HG03520 (cell line): ENCODE data around the gene PRR15L.
A peak's percentile ranks its signal among the peaks of the same experiment; 100 is the strongest.
"Not testable (repeated sequence)": the region's sequence is repeated elsewhere in the genome, so short reads cannot be mapped to it uniquely, and the experiment has no call there.

Experiments used
- ATAC-seq: cut with Tn5 transposase; IDR thresholded peaks from one replicate; pipeline ENCODE4 v1.9.1; 2021; ENCODE audit warnings: mild to moderate bottlenecking, moderate library complexity; ENCODE audit not compliant: unreplicated experiment

PRR15L gene

DNA sequence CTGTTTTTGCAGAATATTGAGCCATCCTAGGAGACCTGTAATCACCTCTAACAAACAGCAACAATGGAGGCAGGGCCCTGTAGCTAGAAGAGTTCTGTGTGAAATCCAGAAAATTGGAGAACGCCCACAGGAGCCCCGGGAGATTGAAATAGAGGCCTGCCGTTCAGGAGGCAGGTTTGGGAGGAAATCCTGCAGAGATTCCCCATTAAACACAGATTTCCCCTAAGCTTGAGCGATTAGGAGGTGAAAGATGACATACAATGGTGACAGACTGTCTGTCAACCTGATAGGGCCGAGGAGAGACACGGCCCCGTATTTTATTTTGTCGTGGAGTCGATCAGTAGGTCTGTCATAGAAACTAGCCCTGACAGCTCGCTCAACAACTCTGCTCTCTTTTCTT is 31.5 kb upstream of the PRR15L start:
- no peak for ATAC-seq

DNA sequence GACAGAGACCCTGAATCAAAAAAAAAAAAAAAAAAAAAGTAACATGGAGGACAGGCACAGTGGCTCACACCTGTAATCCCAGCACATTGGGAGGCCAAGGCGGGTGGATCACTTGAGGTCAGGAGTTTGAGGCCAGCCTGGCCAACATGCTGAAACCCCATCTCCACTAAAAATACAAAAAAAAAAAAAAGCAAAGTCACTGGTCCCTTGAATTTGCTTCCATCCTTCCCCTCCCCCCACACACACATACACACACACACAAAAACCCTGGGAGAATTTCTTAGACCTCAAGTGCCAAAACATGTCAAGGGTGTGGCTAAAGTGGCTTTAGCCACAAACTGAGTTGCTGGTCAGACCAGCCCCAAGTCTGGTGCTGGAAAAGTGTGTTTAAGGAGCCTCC is 30.8 kb upstream of the PRR15L start:
- not testable (repeated sequence) for ATAC-seq

DNA sequence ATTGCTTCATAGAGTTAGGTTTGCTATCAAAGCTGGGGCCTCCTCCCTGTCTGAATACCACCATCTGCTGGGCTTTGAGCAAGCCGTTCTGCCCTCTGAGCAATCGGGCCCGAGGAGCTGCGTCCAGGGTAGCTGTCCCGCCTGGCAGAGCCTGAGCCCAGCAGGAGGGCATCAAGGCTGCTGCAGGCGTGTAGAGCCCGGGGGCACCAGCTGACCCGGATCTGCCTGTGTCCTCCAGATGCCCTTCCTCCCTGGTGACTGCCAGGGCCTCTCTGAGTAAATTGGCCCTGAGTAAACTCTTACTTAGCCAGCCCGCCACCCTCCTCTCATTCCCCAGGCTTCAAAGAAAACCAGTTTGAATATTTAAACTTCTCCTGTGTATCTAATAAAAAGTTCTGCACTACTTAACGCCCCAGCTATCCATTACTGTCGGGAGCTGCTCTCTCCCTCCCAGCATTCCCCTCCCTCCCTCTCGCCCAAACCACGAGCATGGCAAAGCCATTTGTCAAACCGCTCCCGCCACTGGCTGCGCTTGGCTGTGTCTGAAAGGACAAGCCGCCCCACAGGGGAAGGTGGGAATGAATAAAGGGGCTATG is 29.7 kb upstream of the PRR15L start:
- ATAC-seq: no peak

DNA sequence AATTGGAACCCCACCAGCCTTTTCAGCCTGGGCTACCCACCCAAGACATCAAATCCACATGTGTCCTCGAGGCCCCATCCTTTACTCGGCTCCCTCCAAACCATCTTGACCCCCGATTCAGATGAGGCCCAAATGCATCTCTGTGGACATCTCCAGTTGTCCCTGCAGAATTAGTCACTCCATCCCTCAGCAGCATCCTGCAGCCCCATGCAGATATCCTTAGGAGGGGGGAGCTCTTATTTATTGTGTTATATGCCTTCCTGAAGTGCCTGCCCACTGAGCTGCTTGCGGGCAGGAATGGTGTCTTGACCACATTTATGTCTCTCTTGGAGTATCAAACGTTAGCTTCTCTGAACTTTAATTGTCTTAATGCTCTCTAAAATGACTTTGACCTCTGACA is 28.8 kb upstream of the PRR15L start:
- no peak for ATAC-seq

DNA sequence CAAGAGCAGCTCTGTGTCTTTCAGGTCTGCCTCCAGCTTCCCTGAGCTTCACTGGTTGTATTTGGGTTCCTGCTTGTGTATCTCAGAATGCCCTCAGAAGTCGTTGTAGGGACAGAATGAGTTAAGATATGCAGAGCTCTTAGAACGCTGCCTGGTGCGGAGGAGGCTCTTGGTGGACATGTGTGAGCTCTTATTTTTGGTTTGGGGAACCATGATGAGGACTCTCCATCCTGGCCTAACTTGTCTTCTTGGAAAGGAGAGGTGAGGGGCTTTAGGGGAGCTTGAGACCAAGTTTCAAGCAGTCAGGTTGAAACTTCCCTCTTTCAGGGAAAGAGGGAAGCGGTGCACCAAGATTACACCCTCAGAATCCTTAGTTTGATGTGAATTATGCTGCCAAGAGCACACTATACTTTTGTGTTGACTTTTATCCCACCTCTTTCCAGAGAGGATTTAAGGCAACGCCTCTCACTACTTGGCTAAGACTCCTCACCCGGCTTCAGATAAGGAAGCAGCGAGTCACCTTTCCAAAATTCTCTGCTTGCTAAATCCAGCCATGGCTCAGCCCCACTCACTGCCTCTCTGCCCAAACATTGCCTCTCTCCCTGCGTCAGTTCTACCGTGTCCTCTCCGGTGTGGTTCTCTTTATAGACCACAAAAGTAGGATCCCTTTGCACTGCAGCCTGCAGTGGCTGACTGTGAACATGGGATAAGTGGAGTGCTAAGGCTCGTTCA is 26.0 kb upstream of the PRR15L start:
- ATAC-seq: no peak

DNA sequence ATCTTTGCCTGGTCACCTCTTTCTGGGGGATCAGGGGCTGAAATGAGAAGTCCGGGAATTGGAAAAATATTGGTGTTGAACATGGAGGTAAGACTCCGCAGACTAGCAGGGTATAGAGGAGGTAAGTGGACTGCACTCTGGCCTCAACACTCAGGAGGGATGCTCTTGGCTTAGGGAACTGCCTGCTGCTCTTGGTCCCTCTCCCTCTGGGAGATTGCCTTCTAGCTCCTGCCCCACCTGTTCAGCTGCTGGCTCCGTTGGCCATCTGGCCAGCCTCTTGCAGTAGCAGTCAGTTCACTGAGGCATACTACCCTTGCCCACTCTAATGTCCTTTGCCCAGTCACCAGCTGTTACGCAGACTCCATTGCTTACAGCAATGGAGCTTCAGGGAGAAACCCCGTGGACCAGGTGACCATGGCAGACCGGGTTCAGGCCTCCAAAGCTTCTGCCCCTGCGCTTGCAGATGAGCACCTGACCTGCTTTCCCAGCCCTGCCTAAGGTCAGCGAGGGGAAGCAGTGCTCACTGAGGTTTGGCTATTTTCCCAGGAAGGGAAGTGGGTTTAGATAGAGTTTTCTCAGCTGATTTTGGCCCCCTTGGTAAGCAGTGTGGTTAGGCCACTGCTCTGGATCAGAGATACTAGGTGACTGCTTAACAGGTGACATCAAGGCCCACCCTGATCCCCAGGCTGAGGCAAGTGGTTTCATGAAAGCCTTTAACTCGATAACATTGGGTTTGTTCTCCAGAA is 25.1 kb upstream of the PRR15L start:
- ATAC-seq: no peak

DNA sequence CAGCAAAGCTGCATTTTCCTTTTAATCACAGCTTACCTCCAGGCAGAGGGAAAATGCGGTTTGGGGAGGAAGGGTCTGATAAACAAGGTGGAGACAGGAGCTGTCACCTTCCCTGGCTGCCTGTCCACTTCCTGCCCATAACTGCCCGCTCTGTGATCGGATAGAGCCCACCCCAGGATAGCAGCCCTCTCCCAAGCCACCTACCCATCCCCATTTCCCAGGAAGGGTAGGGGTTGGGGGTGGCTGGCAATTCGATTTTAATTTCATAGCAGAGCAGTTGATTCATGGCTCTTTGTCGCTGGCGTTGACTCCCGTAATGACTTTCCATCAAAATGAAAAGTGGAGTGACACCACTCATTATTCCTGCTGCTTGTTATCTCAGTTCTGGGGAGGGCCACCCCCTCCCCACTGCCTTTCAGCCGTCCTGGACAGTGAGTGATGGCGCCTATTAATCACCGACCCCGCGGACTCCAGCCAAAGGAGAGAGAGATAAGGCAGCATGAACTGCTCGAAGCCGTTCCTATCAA is 24.5 kb upstream of the PRR15L start:
- no peak for ATAC-seq

DNA sequence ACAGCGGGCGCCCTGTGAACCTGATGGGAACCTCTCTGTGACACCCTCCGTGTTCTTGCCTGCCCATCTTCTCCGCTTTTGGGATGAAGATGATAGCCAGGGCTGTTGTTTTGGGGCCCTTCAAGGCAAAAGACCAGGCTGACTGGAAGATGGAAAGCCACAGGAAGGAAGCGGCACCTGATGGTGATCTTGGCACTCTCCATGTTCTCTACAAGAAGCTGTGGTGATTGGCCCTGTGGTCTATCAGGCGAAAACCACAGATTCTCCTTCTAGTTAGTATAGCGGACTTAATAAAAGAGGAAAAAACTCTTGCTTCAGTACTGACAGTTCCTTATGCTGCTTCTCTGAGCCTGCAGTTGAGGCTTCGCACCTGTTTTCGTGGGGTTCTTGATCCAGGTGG is 23.8 kb upstream of the PRR15L start:
- no peak for ATAC-seq

DNA sequence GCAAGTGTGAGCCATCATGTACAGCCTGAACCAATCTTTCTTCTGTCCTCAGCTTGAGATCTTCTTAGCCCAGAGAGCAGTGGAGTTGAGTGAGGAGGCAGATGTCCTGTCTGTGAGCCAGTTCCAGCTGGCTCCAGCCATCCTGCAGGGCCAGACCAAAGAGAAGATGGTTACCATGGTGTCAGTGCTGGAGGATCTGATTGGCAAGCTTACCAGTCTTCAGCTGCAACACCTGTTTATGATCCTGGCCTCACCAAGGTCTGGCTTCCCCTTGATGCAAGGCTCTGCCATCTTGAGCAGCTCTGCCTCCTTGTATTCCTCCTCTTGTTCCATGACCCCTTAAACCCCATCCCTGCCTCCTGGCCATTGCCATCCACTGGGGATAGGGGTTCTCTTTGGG is 22.9 kb upstream of the PRR15L start:
- ATAC-seq: no peak

DNA sequence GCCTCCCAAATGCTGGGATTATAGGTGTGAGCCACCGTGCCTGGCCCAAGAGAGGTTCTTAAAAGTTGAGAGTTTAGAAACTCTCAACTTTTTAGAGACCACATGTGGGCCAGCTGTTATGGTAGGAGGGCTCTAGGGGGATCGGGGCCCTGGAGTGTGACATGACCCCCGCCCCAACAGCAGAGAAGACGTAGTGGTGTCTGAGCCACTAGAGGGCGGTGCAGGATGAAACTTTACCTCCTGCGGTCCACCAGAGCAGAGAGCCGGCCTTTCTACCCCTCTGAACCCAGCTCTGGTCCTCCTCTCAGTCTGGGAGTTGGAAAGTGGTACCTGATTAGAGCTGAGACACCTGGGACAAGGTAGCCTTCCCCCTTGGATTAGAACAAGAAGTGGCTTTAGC is 20.6 kb upstream of the PRR15L start:
- ATAC-seq: no peak

DNA sequence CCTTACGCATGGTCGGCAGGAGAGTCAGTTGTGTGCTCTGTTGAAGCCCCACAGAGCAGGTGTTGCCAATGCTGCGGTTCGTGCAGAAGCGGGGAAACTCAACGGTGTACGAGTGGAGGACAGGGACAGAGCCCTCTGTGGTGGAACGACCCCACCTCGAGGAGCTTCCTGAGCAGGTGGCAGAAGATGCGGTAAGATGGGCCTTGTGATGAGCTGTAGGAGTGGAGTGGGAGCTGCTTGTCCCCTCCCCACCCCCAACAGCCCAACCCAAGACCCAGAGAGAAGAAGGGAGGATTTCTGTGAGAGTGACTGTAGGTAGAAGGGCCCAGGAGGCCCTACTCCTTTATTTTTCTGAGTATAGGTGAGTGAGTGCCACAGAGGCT is 18.1 kb upstream of the PRR15L start:
- ATAC-seq: no peak

DNA sequence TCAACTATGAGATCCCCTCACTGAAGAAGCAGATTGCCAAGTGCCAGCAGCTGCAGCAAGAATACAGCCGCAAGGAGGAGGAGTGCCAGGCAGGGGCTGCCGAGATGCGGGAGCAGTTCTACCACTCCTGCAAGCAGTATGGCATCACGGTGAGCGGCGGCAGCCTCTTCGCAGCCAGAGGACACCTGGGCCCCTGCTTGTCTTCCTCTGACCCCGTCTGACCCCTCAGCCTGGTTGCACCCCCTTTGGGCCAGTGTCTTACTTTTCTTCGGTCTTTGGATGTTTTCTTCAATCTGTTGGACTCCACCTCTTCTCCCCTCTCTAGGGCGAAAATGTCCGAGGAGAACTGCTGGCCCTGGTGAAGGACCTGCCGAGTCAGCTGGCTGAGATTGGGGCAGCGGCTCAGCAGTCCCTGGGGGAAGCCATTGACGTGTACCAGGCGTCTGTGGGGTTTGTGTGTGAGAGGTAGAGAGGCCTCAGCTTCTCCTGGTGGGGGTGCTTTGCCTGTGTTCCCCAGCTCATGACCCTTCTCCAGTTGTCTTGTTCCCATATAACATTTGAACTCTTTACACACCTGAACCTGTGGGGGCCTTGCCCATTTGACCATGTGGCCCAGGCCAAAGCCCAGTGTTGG is 17.6 kb upstream of the PRR15L start:
- no peak for ATAC-seq

DNA sequence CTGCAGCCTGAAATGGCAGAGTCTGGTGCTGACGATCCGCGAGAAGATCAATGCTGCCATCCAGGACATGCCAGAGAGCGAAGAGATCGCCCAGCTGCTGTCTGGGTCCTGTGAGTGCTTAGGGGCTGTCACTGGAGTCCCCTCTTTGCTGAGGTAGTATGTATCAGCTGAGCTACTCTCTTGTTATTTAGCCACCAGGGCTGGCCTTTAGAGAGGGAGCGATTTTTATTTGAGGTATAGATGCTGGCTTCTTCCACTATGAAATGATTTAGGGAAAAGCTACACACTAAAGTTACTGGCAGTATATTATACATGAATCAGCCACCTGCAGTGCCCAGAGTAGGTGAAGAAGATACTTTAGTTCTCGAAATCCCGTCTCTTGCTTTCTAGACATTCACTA is 15.9 kb upstream of the PRR15L start:
- no peak for ATAC-seq

DNA sequence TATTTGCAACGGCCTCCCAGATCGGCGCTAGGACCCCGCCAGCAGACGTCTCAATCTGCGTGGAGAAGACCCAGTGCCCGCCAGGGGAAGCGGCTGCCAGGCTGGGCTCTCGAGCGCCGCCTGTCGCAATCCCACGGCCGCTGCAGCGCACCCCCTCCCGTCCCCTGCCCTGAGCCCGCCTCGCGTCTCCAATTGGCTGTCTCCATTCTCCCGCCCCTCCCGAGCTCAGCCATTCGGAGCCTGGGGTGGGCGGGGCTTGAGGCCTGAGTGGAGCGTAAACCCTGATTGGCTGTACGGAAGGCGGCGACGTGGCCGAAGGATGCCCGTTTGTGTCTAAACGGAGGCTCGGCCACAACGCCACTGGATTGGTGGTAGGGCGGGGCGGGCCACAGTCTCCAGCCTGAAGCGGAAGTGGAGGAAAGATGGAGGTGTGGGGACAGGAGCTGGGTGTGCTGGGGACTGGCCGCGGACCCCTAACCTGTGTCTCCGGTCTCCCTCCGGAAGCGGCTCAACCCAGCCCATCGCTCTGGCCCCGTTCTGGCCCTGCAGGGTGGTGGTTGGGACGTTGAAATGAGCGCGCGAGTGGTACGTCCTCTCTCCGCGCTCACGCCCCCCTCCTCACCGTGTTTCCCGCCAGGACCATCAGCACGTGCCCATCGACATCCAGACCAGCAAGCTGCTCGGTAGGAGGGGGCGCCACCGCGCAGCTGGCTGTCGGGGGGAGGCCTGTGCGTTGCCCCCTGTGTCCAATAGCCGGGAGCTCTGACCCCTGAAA is 13.2 kb upstream of the PRR15L start, which contains the start of gene CDK5RAP3:
Gene CDK5RAP3 (plus strand): TSS at position 389 of the 775 bp plus-strand sequence. CDS start 34 bp downstream, at position 423.
- ATAC-seq: peak; percentile 94

DNA sequence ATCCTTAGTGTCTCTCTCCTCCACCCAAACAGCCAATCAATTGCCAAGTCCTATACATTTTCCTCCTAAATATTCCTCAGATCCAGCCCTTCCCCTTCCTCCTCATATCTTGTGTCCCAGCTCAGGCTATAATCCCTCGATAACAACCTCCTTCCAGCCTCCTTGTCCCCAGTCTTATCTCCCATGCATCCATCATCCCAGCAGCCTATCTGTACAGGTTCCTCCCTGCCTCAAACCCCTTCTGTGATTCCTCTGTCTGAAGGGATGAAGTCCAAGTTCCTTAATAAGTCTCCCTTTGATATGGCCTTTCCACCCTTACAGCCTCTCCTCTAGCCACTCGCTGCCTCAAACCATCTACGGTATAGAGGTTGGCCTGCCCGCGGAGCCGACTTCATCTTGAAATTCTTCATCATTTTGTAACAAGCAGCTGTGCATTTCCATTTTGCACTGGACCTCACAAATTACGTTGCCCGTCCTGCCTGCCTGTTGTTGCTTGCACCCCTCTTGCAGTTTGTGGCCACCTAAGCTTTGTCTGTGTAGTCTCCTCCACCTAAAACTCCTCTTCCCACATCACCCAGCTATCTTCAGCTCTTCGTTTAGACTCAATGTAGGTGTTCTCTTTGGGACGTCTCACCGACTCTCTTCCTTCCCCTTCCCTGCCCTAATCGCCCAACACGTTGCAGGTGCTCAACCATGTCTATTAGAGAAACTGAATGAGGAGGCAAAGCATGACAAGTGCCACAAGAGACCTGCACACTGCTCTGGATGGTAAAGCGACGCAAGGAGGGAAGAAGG is 12.4 kb upstream of the PRR15L start:
- ATAC-seq: no peak

DNA sequence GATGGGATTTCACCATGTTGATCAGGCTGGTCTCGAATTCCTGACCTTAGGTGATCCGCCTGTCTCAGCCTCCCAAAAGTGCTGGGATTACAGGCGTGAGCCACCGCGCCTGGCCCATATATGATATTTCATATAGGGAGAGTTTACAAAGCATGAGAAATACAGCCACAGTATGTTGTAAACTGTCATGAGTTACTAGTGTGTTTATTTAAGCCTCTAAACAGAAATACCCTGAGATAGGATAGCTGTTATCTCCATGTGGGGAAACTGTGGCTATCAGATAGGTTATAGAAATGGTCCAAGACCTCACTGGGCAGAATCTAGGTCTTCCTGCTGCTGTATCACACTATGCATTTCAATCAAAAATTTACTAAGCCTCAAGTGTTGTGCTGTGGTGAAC is 11.2 kb upstream of the PRR15L start:
- ATAC-seq: no peak

DNA sequence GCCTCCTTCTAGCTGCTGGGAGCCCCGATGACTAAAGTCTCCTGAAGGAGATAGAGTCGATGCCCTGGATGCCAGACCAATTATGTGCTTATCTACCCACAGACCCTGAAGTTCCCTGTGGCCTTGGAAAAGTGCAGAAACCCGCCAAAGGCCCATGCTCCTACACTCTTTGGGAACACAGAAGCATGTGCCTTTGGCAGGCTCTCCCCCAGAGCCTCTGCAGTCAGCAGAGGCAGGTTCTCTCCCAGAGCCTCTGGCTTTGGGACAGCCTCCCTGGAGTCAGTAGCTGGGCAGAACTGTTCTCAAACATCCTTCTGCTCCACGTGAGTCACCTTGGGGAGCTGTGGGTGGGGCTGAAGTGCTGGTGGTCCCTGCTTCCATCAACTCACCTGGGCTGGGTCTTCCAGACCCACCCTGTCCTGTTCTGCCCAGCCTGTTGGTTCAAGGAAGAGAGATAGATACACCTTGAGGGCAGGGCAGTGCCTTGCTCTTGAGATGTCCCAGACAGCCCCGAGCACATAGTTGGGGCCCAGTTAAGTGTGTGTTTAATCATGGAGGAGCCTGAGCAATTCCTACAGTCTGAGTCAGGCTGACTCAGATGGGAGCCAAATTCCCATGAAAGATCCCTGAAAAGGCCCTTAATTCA is 10.0 kb upstream of the PRR15L start:
- ATAC-seq: no peak

DNA sequence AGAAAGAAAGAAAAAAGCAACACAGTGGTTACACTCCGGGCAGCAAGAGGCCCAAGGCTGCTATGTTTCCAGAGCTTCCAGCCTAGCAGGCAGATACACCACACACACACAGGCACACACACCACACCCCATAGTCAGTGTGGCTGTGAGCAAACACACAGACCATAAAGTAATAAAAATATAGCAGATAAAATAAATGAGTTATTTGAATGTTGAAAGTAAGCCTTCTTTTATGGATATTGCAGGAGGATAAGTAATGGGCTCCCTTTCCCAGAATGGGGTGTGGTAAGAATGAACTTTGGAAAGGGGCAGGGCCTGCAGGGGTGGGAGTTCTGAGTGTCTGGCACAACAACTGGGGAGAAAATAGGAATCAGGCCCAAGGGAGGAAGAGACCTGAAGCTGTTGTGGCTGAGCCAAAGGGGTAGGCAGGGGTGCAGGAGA is 8.4 kb upstream of the PRR15L start:
- no peak for ATAC-seq

DNA sequence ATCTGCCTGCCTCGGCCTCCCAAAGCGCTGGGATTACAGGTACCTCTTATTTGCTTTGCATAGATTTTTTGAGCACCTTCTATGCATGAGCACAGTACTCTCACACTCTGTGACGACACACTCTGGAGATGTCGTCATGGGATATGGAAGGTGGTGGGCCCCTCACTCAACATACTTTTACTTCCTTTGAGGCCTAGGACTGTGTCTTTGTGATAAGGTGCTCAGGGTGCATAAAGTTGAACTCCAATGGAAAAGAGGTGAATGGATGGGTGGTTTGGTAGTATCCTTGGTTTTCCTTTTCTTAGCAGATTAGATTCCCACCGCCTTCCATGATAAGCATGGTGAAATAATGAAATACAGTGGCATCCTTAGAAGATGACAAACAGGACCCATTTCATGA is 7.2 kb upstream of the PRR15L start:
- ATAC-seq: no peak
